C4-2B (cell line): ENCODE measurements around the gene LIPI.

ENCODE experiments used
- ZFX ChIP-seq: fragments of 450-650 bp; IDR thresholded peaks from 2 replicates; pipeline ENCODE4 v1.6.1; 2017
- TF ChIP-seq, protein P1 (sequence below): fragments of 450-650 bp; conservative IDR thresholded peaks from 2 replicates; pipeline ENCODE4 v1.5.1; 2017; ENCODE audit warnings: mild to moderate bottlenecking

DNA sequence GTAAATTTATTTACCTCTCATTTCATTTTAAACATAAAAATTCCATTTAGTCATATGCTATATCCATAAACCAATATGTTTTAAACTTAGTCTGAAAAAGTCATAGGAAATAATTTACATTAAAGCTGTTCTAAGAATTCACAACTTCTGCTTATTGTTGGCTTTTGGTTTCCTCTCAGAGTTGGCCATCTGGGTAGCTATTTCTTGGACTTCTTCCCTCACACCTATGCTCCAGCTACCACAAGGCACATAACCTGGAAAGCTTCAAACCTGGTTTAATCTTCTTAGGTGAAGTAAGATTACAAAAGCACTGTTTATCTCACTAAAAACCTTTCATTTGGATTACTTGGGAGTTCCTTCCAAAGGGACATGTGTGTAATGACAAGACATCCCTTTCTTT is 35.0 kb upstream of the LIPI start:
- TF ChIP-seq, protein P1, sequence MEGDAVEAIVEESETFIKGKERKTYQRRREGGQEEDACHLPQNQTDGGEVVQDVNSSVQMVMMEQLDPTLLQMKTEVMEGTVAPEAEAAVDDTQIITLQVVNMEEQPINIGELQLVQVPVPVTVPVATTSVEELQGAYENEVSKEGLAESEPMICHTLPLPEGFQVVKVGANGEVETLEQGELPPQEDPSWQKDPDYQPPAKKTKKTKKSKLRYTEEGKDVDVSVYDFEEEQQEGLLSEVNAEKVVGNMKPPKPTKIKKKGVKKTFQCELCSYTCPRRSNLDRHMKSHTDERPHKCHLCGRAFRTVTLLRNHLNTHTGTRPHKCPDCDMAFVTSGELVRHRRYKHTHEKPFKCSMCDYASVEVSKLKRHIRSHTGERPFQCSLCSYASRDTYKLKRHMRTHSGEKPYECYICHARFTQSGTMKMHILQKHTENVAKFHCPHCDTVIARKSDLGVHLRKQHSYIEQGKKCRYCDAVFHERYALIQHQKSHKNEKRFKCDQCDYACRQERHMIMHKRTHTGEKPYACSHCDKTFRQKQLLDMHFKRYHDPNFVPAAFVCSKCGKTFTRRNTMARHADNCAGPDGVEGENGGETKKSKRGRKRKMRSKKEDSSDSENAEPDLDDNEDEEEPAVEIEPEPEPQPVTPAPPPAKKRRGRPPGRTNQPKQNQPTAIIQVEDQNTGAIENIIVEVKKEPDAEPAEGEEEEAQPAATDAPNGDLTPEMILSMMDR, result no peak
- no peak for TF ChIP-seq ZFX
